HG03097 (cell line): ENCODE data around the gene FKBP5.
"Not testable (repeated sequence)": the region's sequence is repeated elsewhere in the genome, so short reads cannot be mapped to it uniquely, and the experiment has no call there.

Experiments
- ATAC-seq: cut with Tn5 transposase; IDR thresholded peaks from one replicate; pipeline ENCODE4 v1.9.1; 2021; ENCODE audit not compliant: unreplicated experiment, low FRiP score

The FKBP5 gene

GRCh38 chr6:35626401-35626800 is 62.3 kb downstream of the FKBP5 start:
- no peak for ATAC-seq

GRCh38 chr6:35624341-35625070 is 64.2 kb downstream of the FKBP5 start:
- no peak for ATAC-seq

GRCh38 chr6:35622283-35622682 is 66.4 kb downstream of the FKBP5 start:
- ATAC-seq = no peak

- ATAC-seq = no peak
Observed at GRCh38 chr6:35620706-35621105, 68.0 kb downstream of the FKBP5 start.

GRCh38 chr6:35613762-35614161 is 75.0 kb downstream of the FKBP5 start:
- ATAC-seq = no peak

GRCh38 chr6:35611240-35611639 is 77.5 kb downstream of the FKBP5 start:
- no peak for ATAC-seq

GRCh38 chr6:35610830-35611229 is 77.9 kb downstream of the FKBP5 start:
- ATAC-seq = no peak

- no peak for ATAC-seq
Observed at GRCh38 chr6:35609588-35609987, 79.1 kb downstream of the FKBP5 start.

- no peak for ATAC-seq
Observed at GRCh38 chr6:35607517-35608233, 81.0 kb downstream of the FKBP5 start.

GRCh38 chr6:35605600-35605999 is 83.1 kb downstream of the FKBP5 start:
- no peak for ATAC-seq

- ATAC-seq = no peak
Observed at GRCh38 chr6:35603326-35604202, 85.2 kb downstream of the FKBP5 start.

- no peak for ATAC-seq
Observed at GRCh38 chr6:35602133-35602946, 86.4 kb downstream of the FKBP5 start.

GRCh38 chr6:35601331-35602132 is 87.2 kb downstream of the FKBP5 start:
- ATAC-seq = no peak

- ATAC-seq = no peak
Observed at GRCh38 chr6:35600659-35601125, 88.0 kb downstream of the FKBP5 start.

GRCh38 chr6:35599761-35600658 is 88.7 kb downstream of the FKBP5 start:
- ATAC-seq = no peak

GRCh38 chr6:35598621-35599020 is 90.1 kb downstream of the FKBP5 start:
- not testable (repeated sequence) for ATAC-seq

- ATAC-seq = no peak
Observed at GRCh38 chr6:35596448-35597442, 92.0 kb downstream of the FKBP5 start.
